Ishikawa (cell line): ENCODE results near the gene MTG2.

Experiments used
- CEBPB ChIP-seq: IDR thresholded peaks from 2 replicates; pipeline ENCODE4 v1.6.1; 2012
- CREB1 ChIP-seq: IDR thresholded peaks from 2 replicates; pipeline ENCODE4 v1.6.1; 2012; ENCODE audit warnings: low read depth
- EGR1 ChIP-seq: IDR thresholded peaks from 2 replicates; pipeline ENCODE4 v1.6.1; 2012
- EP300 ChIP-seq: IDR thresholded peaks from 2 replicates; pipeline ENCODE4 v1.6.1; 2012; ENCODE audit warnings: borderline replicate concordance
- FOXM1 ChIP-seq: IDR thresholded peaks from 2 replicates; pipeline ENCODE4 v1.6.1; 2012; ENCODE audit warnings: low read depth, borderline replicate concordance
- MAX ChIP-seq: IDR thresholded peaks from 2 replicates; pipeline ENCODE4 v1.6.1; 2012
- NFIC ChIP-seq: IDR thresholded peaks from 2 replicates; pipeline ENCODE4 v1.6.1; 2012
- RAD21 ChIP-seq: IDR thresholded peaks from 2 replicates; pipeline ENCODE4 v1.6.1; 2012; ENCODE audit warnings: low read depth
- REST ChIP-seq: IDR thresholded peaks from 2 replicates; pipeline ENCODE4 v1.6.1; 2012; ENCODE audit warnings: low read depth, mild to moderate bottlenecking
- TAF1 ChIP-seq: IDR thresholded peaks from 2 replicates; pipeline ENCODE4 v1.6.1; 2012; ENCODE audit warnings: low read depth, mild to moderate bottlenecking
- TEAD4 ChIP-seq: IDR thresholded peaks from 2 replicates; pipeline ENCODE4 v1.6.1; 2012
- USF1 ChIP-seq: IDR thresholded peaks from 2 replicates; pipeline ENCODE4 v1.6.1; 2012
- YY1 ChIP-seq: IDR thresholded peaks from 2 replicates; pipeline ENCODE4 v1.6.1; 2012; ENCODE audit warnings: low read depth
- ZBTB7A ChIP-seq: IDR thresholded peaks from 2 replicates; pipeline ENCODE4 v1.6.1; 2012; ENCODE audit warnings: low read depth

MTG2 gene

GRCh38 chr20:62227977-62228958 is 45.4 kb downstream of the MTG2 start:
- TF ChIP-seq MAX (0 out of 2 replicates have a peak, but pooled peaks have one; percentile 20), TEAD4 (no peak)

GRCh38 chr20:62228982-62229545 is 46.2 kb downstream of the MTG2 start:
- TF ChIP-seq USF1: no peak

GRCh38 chr20:62229667-62230066 is 46.8 kb downstream of the MTG2 start:
- TF ChIP-seq CREB1 (no peak), ZBTB7A (no peak), CEBPB (no peak), TEAD4 (no peak), YY1 (no peak), RAD21 (no peak), USF1 (no peak)

- TF ChIP-seq USF1: no peak
Measured at GRCh38 chr20:62230276-62230675, 47.4 kb downstream of the MTG2 start.

- no peak for TF ChIP-seq EP300
- no peak for TF ChIP-seq TAF1
- TF ChIP-seq RAD21: no peak
- no peak for TF ChIP-seq ZBTB7A
- no peak for TF ChIP-seq YY1
- TF ChIP-seq NFIC: no peak
- TF ChIP-seq FOXM1: no peak
- TF ChIP-seq REST: no peak
- no peak for TF ChIP-seq USF1
- no peak for TF ChIP-seq CREB1
- TF ChIP-seq CEBPB: no peak
Measured at GRCh38 chr20:62230696-62231095, 47.9 kb downstream of the MTG2 start.

- TF ChIP-seq EGR1 (no peak), EP300 (no peak), CREB1 (no peak), TEAD4 (no peak), REST (no peak), NFIC (no peak), ZBTB7A (no peak), FOXM1 (no peak), USF1 (no peak), TAF1 (no peak), RAD21 (no peak)
Measured at GRCh38 chr20:62231292-62231691, 48.5 kb downstream of the MTG2 start.
